ENCODE results near the gene TRIP10.
"Not testable (repeated sequence)": the region's sequence is repeated elsewhere in the genome, so short reads cannot be mapped to it uniquely, and the experiment has no call there.

Gene TRIP10

GRCh38 chr19:6796278-6796677 is 56.8 kb downstream of the TRIP10 start:
- no peaks in the 10 kb centered on the region for H3K27me3 ChIP-seq (ENCODE audit: control insufficient read depth, insufficient read depth, low read length, poor library complexity, severe bottlenecking)
- 71 to 79% methylated on average over 4 of the region's 4 CpGs for WGBS, 2 experiments
- no peak overlapping the region for H3K27ac ChIP-seq (ENCODE audit: insufficient read depth, low read depth, low read length, poor library complexity, severe bottlenecking)
- no peak overlapping the region for H3K4me3 ChIP-seq (ENCODE audit: insufficient read depth, low read depth, low read length)
- H3K9me3 ChIP-seq (ENCODE audit: control insufficient read depth, low read length): peaks cover 6% of the 10 kb centered on the region
- no peaks in the 10 kb centered on the region for H3K36me3 ChIP-seq (ENCODE audit: control insufficient read depth, insufficient read depth, low read length)
- no peaks in the 10 kb centered on the region for H3K4me1 ChIP-seq (ENCODE audit: control insufficient read depth, insufficient read depth, low read length)

- Histone ChIP-seq H3K27me3 (ENCODE audit: control insufficient read depth, insufficient read depth, low read length, poor library complexity, severe bottlenecking) (no peaks in the 10 kb centered on the region), H3K36me3 (ENCODE audit: control insufficient read depth, insufficient read depth, low read length) (no peaks in the 10 kb centered on the region), H3K9me3 (ENCODE audit: control insufficient read depth, low read length) (peaks cover 2% of the 10 kb centered on the region), H3K4me1 (ENCODE audit: control insufficient read depth, insufficient read depth, low read length) (no peaks in the 10 kb centered on the region), H3K27ac (ENCODE audit: insufficient read depth, low read depth, low read length, poor library complexity, severe bottlenecking) (no peak overlapping the region), H3K4me3 (ENCODE audit: insufficient read depth, low read depth, low read length) (no peak overlapping the region)
- WGBS, 2 experiments: 86 to 88% methylated on average over 9 of the region's 9 CpGs
Observed at GRCh38 chr19:6797646-6798045, 58.2 kb downstream of the TRIP10 start.

- 80 to 82% methylated on average over 14 of the region's 14 CpGs for WGBS, 2 experiments
- not testable (repeated sequence) for H3K36me3 ChIP-seq (ENCODE audit: control insufficient read depth, insufficient read depth, low read length); H3K4me3 ChIP-seq (ENCODE audit: insufficient read depth, low read depth, low read length); H3K27ac ChIP-seq (ENCODE audit: insufficient read depth, low read depth, low read length, poor library complexity, severe bottlenecking); H3K9me3 ChIP-seq (ENCODE audit: control insufficient read depth, low read length); H3K4me1 ChIP-seq (ENCODE audit: control insufficient read depth, insufficient read depth, low read length); H3K27me3 ChIP-seq (ENCODE audit: control insufficient read depth, insufficient read depth, low read length, poor library complexity, severe bottlenecking)
Observed at GRCh38 chr19:6800160-6800790, 60.8 kb downstream of the TRIP10 start.

GRCh38 chr19:6800991-6801484 is 61.6 kb downstream of the TRIP10 start:
- H3K27me3 ChIP-seq (ENCODE audit: control insufficient read depth, insufficient read depth, low read length, poor library complexity, severe bottlenecking): no peaks in the 10 kb centered on the region
- H3K27ac ChIP-seq (ENCODE audit: insufficient read depth, low read depth, low read length, poor library complexity, severe bottlenecking): no peak overlapping the region
- WGBS, 2 experiments: 85 to 87% methylated on average over 10 of the region's 10 CpGs
- H3K4me1 ChIP-seq (ENCODE audit: control insufficient read depth, insufficient read depth, low read length): no peaks in the 10 kb centered on the region
- H3K4me3 ChIP-seq (ENCODE audit: insufficient read depth, low read depth, low read length): no peak overlapping the region
- no peaks in the 10 kb centered on the region for H3K9me3 ChIP-seq (ENCODE audit: control insufficient read depth, low read length)
- H3K36me3 ChIP-seq (ENCODE audit: control insufficient read depth, insufficient read depth, low read length): no peaks in the 10 kb centered on the region
